ENCODE measurements around the gene DDHD1.
"Not testable (repeated sequence)": the region's sequence is repeated elsewhere in the genome, so short reads cannot be mapped to it uniquely, and the experiment has no call there.

The DDHD1 gene

DNA sequence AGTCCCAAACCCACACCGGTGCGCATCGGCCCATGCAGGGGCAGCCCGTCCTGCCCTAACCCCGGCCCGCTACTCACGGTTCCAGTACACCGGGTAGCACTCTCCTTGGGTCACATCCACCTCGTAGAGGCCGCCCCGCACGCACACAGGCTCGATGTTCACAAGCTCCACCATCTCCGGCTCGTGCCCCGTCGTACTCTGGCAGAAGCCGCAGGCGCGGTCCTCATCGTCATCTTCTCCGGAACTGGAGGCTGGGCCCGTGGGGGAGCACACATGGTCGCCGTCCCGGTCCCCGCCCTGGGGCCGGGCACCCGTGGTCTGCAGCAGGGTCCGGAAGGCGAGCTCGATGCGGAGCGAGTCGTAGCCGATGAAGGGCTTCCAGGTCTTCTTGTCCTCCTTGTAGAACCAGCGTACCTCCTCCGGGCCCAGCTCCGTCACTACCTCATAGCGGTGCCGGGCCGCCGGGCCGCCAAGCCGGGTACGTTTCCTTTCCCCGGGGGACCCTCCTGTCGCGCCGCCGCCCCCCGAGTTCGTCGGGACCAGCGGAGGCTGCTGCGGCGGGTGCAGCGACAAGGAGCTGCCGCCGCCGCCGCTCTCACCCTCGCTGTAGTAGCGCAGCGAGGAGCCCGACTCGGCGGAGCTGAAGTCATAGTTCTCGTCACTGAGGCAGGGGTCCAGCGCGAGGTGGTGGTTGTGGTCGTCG is 788 bp downstream of the DDHD1 start:
- peak; percentile 46 to 52 (median 47) for DNase-seq (ENCODE audit: low read depth in 3 of 3)

DNA sequence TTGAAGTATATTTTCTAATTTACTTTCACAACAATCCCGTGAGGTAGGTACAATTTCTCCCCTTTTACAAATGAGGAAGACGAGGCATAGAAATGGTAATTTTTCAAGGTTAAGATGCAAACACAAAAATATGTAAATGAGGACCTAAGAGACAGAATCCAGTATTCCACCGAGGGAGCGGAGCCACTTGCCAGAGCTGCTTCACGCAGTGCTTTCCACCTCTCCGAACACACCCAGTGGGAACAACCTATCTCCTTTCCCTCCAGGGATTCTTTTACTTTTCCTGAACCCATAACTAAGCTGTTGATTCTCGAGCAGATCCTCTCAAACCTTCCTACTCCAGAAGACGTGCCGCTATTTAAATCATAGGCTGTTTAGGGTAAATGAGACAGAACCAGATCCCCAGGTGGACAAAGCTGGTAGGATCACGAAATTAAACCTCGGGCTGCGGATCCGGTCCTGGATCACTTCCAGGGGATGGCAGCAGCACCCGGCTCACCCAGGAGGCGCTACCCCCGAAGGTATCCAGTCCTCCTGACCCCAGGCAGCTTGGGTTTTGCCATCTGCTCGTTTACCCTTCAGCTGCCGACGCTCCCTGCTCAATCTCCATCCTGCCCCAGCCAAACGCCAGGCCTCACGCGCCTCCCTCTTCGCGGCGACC is 1.5 kb downstream of the DDHD1 start:
- DNase-seq (ENCODE audit: low read depth in 3 of 3): peak; percentile 9 to 16 (median 11)

DNA sequence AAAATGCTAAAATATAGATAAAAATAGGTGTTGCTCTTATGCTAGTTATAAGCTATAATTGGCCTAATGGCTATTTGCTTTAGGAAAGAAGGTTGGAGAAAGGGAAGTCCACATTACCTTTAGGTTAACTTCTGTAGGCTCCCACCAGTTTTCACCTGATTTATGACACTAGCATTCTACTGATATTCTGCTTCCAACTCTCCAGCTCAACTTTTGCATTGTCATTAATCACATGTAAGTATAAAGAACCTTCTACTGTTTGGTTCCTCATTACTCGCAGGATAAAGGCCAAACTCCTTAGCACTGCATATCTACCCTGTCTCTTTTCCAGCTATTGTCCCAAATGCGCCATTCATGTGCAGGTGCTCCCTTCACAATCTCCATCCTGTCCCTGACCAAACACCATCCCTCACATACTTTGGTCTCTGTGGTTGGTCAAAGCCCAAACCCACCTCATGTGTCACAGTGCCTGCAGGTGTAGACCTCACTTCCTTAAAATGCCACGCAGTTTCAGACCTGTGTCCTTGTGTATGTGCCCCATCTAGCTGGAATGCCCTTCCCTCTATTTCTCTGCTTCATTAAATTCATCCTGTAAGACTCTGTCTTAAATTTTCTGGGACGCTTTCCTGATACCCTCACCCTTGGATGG is 3.3 kb downstream of the DDHD1 start:
- DNase-seq (ENCODE audit: low read depth in 3 of 3): no peak

DNA sequence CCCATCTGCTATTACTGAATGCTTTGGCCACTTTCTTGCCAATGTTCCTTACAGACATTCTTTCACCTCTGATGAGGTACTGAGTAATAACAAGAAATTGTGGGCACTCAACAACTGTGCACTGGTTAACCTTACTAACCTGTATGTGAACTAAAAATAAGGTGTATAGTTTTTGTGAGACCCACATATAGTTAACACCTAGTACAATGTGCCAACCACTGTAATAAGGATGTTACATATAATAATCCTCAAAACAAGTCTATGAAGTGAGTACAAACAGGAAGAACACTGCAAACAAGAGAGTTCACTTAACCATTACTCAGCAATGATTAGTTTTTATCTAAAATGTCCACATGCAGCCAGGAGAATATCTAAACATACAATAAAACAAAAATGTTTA is 4.5 kb downstream of the DDHD1 start:
- no peak for DNase-seq (ENCODE audit: low read depth in 3 of 3)

DNA sequence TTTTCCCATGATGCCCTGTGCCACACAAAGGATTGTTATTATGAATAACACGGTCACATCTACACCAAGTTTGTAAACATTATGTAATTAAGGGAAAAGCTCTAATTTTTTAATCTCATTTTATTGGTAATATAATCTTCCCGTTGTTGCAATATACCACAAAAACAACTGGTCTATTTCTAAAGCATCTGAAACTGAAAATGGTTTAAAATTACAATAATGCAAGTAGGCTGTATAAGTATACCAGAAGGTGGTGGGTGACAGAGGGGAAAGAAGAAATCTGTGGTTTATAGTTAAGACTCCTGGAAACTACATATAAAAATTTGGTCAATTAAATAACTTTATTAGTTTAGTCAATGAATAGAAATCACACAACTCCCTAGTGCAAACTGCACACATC is 5.2 kb downstream of the DDHD1 start:
- no peak for DNase-seq (ENCODE audit: low read depth in 3 of 3)

DNA sequence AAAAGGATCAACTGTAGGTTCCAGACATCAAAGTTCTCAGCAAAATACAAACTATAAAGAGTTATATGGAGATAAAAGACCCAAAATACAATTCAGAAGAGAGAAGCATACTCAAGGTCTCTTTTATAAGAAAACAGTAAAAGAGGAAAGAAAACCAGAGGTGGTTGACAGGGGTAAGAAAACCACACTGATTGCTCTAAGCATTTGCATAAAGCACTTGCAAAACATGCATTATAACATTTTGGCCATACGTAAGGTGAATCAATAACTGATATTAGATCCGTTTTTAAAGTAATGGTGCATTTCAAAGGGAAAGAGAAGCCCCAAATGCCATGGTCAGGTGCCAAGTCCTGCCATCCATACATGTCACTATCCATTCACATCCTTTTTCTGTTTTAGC is 5.9 kb downstream of the DDHD1 start:
- no peak for DNase-seq (ENCODE audit: low read depth in 3 of 3)

DNA sequence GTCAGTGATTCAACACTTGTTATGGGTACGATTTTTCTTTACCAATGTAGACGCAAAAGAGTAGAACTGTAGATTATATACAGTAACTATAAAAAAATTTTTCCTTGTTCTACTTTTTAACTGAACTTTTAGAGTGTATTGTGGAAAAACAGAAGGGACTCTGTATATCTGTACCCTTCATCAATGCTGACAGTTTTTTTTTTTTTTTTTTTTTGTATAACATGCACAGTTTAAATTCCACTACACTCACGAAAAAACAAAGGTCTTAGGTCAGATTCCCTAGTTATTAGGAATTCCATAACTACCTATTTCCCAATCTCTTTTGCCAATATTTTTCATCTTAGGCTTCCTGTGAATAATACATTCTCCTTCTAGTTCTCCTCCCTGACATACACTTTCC is 6.4 kb downstream of the DDHD1 start:
- no peak for DNase-seq (ENCODE audit: low read depth in 3 of 3)

DNA sequence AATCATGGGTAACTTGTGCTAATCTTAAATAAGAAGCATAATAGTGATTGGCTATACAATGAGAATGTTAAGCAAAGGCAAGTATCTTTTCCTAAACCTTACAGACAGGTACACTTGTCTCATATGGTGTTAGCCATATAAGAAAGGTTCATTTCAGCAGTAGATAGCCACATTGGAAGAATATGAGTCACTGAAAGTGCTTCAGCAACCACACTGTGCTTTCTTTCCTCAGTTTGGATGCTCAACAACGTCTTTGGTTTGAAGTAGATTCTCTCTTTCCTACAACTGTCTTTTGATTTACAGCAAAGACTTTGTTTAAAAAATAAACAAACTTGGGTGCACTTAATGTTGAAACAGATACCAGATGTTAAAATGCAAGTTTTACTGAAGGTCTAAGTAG is 8.9 kb downstream of the DDHD1 start:
- DNase-seq (ENCODE audit: low read depth in 3 of 3): no peak

DNA sequence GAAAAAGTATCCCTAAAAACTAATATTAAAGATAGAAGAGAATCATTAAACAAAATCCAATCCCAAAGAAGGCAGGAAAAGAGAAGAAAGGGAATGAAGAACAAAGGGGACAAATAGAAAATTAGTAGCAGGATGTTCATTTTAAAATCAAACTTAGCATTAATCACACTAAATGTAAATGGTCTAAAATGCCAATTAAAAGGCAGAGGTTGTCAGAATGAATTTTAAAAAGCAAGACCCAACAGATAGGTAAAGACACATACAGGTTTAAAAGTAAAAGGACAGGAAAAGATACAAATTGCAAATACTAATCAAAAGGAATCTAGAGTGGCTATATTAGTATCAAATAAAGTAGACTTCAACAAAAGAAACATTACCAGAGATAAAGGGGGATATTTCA is 12.5 kb downstream of the DDHD1 start:
- no peak for DNase-seq (ENCODE audit: low read depth in 3 of 3)

DNA sequence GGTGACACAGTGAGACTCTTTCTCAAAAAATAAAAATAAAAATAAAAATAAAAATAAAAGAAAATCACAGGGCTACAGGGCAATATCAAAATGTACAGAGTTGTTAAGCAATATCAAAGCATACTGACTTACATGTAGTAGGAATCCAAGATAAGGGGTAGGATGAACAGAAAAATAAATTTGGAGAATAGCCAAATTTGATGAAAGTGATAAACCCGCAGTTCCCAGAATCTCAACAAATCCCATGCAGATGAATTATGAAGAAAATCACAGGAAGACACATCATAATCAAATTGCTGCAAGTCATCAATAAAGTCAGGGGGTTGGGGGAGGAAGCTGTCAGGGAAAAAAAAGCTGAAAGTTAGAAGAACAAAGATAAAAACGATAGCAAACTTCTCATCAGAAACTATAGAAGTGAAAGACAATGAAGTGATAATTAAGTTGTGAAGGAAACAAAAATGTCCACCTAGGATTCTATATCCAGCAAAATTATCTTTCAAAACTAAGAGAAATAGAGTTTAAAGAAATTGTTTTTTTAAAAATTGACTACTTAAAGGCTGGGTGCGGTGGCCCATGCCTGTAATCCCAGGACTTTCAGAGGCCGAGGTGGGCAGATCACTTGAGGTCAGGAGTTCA is 15.4 kb downstream of the DDHD1 start:
- no peak for DNase-seq (ENCODE audit: low read depth in 3 of 3)

DNA sequence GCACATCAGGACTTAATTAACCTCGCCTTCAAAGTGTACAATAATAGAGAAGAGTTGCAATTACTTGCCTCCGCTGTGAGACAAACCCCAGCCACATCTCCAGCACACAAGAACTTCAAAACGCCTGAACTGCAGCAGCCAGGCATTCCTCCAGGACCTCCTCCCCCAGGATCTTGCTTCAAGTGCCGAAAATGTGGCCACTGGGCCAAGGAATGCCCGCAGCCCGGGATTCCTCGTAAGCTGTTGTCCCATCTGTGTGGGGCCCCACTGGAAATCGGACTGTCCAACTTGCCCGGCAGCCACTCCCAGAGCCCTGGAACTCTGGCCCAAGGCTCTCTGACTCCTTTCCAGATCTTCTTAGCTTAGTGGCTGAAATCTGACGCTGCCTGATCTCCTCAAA is 22.6 kb downstream of the DDHD1 start:
- DNase-seq (ENCODE audit: low read depth in 3 of 3): not testable (repeated sequence)

DNA sequence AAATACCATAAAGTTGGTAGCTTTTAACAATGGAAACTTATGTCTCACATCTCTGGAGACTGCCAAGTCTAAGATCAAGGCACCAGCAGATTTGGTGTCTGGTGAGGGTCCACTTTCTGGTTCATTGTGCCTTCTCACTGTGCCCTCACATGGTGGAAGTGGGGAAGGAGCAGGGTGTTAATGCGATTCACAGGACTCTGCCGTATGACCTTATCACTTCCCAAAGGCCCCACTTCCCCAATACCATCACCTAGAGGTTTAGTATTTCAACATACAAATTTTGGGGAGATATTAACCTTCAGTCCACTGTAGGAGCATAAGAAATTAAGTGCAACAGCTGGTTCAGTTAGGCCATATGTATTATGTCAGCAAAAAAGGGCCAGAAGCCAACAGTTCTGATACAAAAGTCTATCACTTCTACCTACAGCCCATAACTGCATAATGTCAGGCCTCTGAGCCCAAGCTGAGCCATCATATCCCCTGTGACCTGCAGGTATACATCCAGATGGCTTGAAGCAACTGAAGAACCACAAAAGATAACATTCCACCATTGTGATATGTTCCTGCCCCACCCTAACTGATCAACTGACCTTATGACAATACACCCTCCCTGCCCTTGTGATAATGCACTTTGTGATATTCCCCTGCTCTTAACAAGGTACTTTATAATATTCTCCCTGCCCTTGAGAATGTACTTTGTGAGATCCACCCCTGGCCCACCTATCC is 24.7 kb downstream of the DDHD1 start:
- no peak for DNase-seq (ENCODE audit: low read depth in 3 of 3)

DNA sequence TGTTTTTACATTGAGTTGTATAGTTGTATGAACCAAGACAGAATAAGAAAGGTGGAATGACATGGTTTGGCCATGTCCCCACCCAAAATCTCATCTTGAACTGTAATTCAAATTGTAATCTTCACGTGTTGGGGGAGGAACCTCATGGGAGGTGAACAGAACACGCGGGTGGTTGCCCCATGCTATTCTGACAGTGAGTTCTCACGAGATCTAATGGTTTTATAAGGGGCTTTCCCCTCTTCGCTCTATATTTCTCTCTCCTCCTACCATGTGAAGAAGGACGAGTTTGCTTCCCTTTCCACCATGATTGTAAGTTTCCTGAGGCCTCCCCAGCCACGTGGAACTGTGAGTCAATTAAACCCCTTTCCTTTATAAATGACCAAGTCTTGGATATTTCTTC is 25.3 kb downstream of the DDHD1 start:
- no peak for DNase-seq (ENCODE audit: low read depth in 3 of 3)

DNA sequence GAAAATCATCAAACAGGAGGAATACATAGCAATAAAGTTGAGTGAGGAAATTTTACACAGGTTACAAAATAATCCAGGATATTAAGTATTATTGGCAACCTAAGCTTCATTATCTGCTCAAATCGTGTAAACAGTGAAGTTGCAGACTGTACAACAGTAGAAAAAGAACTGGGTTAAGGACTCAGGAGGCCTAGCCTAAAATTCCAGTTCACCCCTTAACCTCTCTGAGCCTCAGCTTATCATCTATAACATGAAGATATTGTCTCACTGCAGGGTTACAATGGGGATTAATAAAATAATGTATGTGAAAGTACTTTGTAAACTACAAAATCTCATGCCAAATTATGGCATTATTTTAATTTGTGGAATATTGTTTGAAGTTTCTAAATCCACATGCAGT is 26.0 kb downstream of the DDHD1 start:
- DNase-seq (ENCODE audit: low read depth in 3 of 3): no peak

DNA sequence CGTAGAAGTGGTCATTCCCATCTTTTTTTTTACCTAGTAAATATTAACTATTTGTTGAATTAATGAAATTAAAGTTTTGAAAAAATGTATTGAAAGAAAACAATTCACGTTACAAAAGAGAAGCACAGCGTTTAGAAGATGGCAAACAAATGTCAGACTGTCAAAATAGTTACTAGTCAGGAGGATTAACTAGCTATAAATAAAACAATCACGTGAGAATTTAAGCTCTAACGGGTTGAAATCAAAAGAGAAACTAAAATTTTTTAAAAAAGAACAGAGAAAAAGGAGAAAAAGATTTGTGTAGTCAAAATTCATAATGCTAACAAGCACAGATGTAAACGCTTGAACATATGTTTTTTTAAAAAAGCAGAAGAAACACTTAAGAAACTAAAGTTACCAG is 26.4 kb downstream of the DDHD1 start:
- DNase-seq (ENCODE audit: low read depth in 3 of 3): no peak

DNA sequence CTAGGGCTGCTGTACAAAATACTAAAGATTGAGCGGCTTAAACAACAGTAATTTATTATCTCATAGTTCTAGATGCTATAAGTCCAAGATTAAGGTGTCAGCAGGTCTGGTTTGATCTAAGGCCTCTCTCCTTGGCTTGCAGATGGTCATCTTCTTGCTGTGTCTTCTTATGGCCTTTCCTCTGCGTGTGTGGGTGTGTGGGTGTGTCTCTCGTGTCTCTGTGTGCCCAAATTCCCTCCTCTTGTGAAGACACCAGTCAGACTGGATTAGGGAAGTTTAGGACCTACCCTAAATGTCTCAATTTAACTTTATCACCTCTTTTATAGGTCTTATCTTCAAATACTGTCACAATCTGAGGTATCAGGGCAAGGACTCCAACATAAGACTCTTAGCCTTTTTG is 28.3 kb downstream of the DDHD1 start:
- no peak for DNase-seq (ENCODE audit: low read depth in 3 of 3)

DNA sequence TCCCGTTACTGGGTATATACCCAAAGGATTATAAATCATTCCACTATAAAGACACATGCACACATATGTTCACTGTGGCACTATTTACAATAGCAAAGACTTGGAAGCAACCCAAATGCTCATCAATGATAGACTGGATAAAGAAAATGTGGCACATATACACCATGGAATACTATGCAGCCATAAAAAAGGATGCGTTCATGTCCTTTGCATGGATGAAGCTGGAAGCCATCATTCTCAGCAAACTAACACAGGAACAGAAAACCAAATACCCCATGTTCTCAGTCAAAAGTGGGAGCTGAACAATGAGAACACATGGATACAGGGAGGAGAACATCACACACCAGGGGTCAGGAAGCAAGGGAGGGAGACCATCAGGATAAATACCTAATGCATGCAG is 31.7 kb downstream of the DDHD1 start:
- DNase-seq (ENCODE audit: low read depth in 3 of 3): not testable (repeated sequence)

DNA sequence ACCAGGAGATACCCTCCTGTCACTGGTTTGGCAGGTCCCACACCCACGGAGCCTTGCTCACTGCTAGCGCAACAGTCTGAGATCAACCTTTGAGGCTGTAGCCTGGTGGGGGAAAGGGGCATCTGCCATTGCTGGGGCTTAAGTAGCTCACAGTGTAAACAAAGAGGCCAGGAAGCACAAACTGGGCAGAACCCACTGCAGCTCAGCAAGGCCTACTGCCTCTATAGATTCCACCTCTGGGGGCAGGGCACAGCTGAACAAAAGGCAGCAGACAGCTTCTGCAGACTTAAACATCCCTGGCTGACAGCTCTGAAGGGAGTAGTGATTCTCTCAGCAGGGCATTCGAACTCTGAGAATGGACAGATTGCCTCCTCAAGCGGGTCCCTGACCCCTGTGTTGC is 35.6 kb downstream of the DDHD1 start:
- DNase-seq (ENCODE audit: low read depth in 3 of 3): not testable (repeated sequence)

DNA sequence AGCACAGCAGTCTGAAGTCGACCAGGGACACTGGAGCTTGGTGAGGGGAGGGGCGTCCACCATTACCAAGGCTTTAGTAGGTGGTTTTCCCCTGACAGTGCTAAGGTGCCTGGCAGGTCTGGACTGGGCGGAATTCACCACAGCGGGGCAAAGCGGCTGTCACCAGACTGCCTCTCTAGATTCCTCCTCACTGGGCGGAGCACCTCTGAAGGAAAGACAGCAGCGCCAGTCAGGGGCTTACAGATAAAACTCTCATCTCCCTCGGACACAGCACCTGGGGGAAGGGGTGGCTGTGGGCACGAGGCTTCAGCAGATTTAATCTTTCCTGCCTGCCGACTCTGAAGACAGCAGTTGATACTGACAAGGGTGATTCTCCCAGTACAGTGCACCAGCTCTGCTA is 39.1 kb downstream of the DDHD1 start:
- DNase-seq (ENCODE audit: low read depth in 3 of 3): no peak

DNA sequence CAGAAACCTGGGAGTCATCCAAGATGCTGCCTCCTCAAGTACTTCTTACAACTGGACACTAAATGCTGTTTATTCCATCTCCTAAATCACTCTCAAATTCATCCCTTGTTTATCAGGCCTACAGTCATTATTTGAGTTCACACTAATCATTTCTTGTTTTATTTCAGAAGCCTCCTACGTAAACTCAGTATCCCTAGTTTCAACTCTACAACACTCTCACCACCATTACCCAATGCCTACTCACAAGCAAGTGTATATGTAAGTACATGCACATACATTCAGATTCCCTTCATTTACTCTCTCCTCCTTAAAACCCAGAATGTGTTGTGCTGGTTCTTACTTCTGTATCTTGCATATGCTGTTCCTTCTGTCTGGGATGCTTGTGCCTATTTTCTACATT is 43.0 kb downstream of the DDHD1 start:
- no peak for DNase-seq (ENCODE audit: low read depth in 3 of 3)

DNA sequence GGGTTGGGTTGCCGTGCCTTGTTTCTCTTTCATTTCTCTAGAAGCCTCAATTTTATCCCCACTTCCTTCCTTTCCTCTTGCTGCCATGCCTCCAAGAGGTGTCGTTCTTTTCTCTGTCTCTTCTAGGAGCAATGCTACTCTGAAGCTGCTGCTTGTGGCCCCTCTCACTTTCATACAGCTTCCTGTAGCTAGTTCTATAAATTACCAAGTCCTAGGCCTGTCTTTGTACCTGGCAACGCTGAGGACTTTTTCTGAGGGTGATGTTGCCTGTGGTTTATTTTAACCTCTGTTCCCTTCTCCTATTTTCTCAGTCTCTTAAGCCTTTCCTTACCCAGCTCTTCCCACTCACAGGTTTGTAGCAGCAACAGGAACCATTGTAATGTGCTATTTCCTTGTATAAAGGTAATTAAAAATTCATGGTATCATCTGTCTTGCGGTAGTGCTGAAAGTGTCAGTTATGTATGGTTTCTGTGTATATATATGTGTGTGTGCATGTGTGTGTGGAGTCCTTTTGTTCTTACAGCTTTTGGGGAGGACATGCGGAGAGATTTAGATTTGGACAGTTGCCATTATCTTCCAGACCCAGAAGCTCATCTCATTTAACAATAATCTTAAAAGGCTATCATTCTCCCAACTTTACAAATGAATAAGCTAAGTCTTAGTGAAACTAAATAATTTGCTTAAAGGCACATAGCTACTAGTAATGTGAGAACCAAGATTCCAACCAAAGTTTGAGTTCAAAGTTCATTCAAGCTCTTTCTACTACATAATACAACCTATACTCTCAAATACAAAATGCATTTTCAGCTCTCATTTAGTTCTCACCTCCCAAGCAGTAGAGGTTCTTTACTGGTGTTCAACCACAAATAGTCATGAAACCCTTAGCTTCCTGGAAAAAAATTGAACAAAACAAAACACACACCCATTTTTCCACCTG is 43.8 kb downstream of the DDHD1 start:
- peak; percentile 16 to 30 (median 29) for DNase-seq (ENCODE audit: low read depth in 3 of 3)

Measured in stimulated activated CD4-positive, alpha-beta T cell treated with anti-CD3 and anti-CD28 coated beads, TNF-alpha, amount 100 ng/mL, for 4 hours (primary cell).